Kidney (tissue), 14 donors: ENCODE results near the gene CAPZA3. TPM values are rescaled to one million over a fixed set of nuclear protein-coding genes. Genes with fewer than 3 reads are reported as not detected.

Experiments used
- DNase-seq, 5 donors: peaks; one replicate each; pipeline ENCODE4 v3.0.0-alpha.2; 2013 to 2020
- FAIRE-seq: peaks from 2 replicates; lab custom pipeline; 2012; peaks lifted over from hg19 to GRCh38; lab: Jason Lieb, UNC
- H3K27ac ChIP-seq, 2 donors: one replicate each; pipeline ENCODE4 v1.7.0; 2013; ENCODE audit warnings: low read depth in 2 of 2, low read length in 2 of 2, inconsistent platforms in 1 of 2
- H3K27me3 ChIP-seq: one replicate; pipeline ENCODE4 v1.7.1; 2013; ENCODE audit warnings: low read length, inconsistent platforms; ENCODE audit not compliant: control insufficient read depth, insufficient read depth
- H3K36me3 ChIP-seq, 3 donors: one replicate each; pipeline versions ENCODE4 v1.7.0 to v1.7.1; 2013; ENCODE audit warnings: low read length in 3 of 3, control low read depth in 1 of 3, inconsistent platforms in 1 of 3; ENCODE audit not compliant: insufficient read depth in 3 of 3, control insufficient read depth in 2 of 3
- H3K4me1 ChIP-seq, 3 donors: one replicate each; pipeline versions ENCODE4 v1.7.0 to v1.7.1; 2013; ENCODE audit warnings: low read length in 3 of 3, inconsistent platforms in 1 of 3, low read depth in 1 of 3; ENCODE audit not compliant: control insufficient read depth in 2 of 3, insufficient read depth in 2 of 3
- H3K4me3 ChIP-seq, 3 donors: one replicate each; pipeline versions ENCODE4 v1.7.0 to v1.8.1; 2013; ENCODE audit warnings: low read length in 3 of 3, control low read depth in 1 of 3, inconsistent platforms in 1 of 3
- H3K9ac ChIP-seq, 3 donors: one replicate each; pipeline versions ENCODE4 v1.7.0 to v1.7.1; 2013; ENCODE audit warnings: low read length in 3 of 3, control low read depth in 1 of 3, inconsistent platforms in 1 of 3
- H3K9me3 ChIP-seq, 3 donors: one replicate each; pipeline versions ENCODE4 v1.7.0 to v1.7.1; 2013; ENCODE audit warnings: low read length in 3 of 3, control low read depth in 1 of 3, inconsistent platforms in 1 of 3; ENCODE audit not compliant: control insufficient read depth in 2 of 3, insufficient read depth in 1 of 3
- intact Hi-C: fragments of 100-400 bp; cut with DNase I; formaldehyde crosslinking; loops from one replicate; pipeline ENCODE4 v1.11.1; 2022
- polyA plus RNA-seq: library from polyadenylated mRNA; stranded (reverse); fragments of 350-450 nt; fragmentation: Illumina TruSeq; extraction: RNeasy Lipid Tissue Mini Kit (QIAGEN cat#74804); gene quantifications from one replicate; pipeline ENCODE4 v1.2.3, GENCODE V29; 2014; ENCODE audit warnings: low read depth, low replicate concordance; ENCODE audit not compliant: insufficient read depth
- total RNA-seq: library from RNA; stranded (reverse); fragmentation: NEBNext Ultra II Directional; extraction: Animal tissue kit (Norgen Biotek cat#: 25700); gene quantifications from one replicate; pipeline ENCODE4 v1.2.1, GENCODE V29; 2021
- TF ChIP-seq, protein P1 (sequence below): IDR thresholded peaks from 3 replicates; pipeline ENCODE4 v1.5.1; 2012; ENCODE audit warnings: mild to moderate bottlenecking, moderate library complexity, borderline replicate concordance; ENCODE audit not compliant: insufficient read depth; ENCODE audit errors: extremely low read depth
- donor health status: control.
- donor health status: control.
- donor health status: control.
- donor health status: control.
- donor health status: control.
- donor health status: DM: yes; HTN: yes; CAD: no.
- donor health status: Normal renal cell carcinoma (clear cell type).

Gene CAPZA3
- total and polyA plus RNA-seq, 2 donors from 2014 or later, result 0.88 TPM; not detected in 1

DNA sequence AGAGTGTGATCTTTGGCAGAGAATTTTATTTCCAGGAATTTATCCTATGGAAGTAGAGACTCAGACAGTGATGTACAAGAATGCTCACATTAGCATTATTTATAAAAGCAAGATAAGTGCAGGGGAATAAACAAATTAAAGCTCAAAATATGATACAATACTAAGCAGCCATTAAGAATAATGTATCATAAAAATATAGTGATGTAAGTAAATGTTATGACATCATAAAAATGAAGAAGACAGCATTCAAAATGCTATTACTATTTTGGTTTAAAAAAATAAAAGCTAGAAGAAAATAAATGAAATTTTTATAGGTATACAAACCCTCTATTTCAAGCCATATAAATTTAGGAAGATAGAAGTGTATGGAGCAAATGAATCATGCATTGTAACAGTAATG lies 17.2 kb upstream of the CAPZA3 start:
- Histone ChIP-seq H3K36me3 (no peaks in the 10 kb centered on the region), H3K4me1 (no peaks in the 10 kb centered on the region), H3K27me3 (no peaks in the 10 kb centered on the region), H3K9ac (no peak overlapping the region), H3K27ac (no peak overlapping the region), H3K9me3 (no peaks in the 10 kb centered on the region), H3K4me3 (no peak overlapping the region)
- no peak for FAIRE-seq
- intact Hi-C loops, result no loop called here
- TF ChIP-seq, protein P1, sequence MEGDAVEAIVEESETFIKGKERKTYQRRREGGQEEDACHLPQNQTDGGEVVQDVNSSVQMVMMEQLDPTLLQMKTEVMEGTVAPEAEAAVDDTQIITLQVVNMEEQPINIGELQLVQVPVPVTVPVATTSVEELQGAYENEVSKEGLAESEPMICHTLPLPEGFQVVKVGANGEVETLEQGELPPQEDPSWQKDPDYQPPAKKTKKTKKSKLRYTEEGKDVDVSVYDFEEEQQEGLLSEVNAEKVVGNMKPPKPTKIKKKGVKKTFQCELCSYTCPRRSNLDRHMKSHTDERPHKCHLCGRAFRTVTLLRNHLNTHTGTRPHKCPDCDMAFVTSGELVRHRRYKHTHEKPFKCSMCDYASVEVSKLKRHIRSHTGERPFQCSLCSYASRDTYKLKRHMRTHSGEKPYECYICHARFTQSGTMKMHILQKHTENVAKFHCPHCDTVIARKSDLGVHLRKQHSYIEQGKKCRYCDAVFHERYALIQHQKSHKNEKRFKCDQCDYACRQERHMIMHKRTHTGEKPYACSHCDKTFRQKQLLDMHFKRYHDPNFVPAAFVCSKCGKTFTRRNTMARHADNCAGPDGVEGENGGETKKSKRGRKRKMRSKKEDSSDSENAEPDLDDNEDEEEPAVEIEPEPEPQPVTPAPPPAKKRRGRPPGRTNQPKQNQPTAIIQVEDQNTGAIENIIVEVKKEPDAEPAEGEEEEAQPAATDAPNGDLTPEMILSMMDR, result no peak
- no peak for DNase-seq

DNA sequence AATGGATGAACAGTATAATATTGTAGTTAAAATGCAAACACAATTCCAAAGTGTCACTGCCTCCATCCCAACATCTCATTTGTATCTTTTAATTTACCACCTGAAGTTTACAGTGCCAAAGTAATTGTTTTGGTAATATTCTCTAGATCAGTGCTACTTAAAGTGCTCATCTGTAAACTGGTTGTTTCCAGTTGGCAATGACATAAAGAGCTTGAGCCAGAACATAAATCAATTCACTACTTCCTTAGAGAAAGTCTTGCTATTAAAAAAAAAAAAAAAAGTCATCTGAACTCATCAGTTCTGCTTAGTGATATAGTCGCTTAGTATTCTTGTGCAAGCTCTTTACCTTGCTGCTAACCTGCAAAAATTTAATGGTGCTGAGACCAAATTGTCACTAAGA lies 16.5 kb upstream of the CAPZA3 start:
- TF ChIP-seq, protein P1, result no peak
- Histone ChIP-seq H3K4me1 (no peaks in the 10 kb centered on the region), H3K27ac (no peak overlapping the region), H3K36me3 (no peaks in the 10 kb centered on the region), H3K9ac (no peak overlapping the region), H3K27me3 (no peaks in the 10 kb centered on the region), H3K4me3 (no peak overlapping the region), H3K9me3 (no peaks in the 10 kb centered on the region)
- intact Hi-C loops, result no loop called here
- DNase-seq (no peak), FAIRE-seq (no peak)

DNA sequence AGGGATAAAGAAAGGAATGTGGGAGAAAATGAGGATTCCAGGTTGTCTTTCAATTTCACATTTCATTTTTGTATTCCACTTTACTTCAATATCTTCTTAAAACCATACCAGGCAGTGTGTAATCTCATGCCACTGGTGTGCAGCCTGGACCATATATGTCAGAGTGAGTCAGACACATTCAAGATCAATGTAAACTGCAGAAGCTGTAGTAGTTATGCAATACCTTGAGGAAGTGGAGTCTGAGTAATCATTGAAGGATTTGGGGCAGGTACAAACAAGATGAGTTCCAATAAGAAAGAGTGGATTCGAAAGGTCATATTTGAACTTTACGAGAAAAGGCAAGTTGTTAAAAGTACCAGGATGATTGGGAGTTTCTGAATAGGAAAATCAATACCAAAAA lies 14.2 kb upstream of the CAPZA3 start:
- TF ChIP-seq, protein P1, result no peak
- no peaks in the 10 kb centered on the region for H3K27me3 ChIP-seq
- H3K9ac ChIP-seq, result no peak overlapping the region
- no peaks in the 10 kb centered on the region for H3K4me1 ChIP-seq
- DNase-seq, result no peak
- H3K36me3 ChIP-seq, result no peaks in the 10 kb centered on the region
- H3K9me3 ChIP-seq, result no peaks in the 10 kb centered on the region
- no peak for FAIRE-seq
- no peak overlapping the region for H3K4me3 ChIP-seq
- no peak overlapping the region for H3K27ac ChIP-seq
- intact Hi-C loops, result no loop called here

DNA sequence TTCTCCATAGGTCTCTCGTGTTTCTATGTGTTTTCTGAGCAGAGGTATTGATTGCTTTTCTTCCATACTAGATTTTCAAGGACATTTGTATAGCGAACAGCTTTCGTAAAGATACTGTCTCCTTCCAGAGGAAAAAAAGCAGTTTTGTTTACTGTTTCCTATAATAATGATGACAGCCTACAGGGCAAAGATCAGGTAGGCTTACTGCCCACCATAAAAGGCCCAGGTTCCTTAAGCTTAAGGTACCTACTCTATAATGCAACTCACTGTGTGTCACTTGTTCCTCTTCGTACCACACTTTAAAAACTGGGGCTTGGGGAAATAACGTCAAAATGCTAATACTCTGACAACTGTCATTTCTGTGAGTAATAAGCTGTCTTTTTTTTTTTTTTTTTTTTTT lies 6.8 kb upstream of the CAPZA3 start:
- FAIRE-seq (no peak), DNase-seq (no peak)
- H3K9me3 ChIP-seq, result peaks cover 0 to 15% (median 0%) of the 10 kb centered on the region in 3 donors
- TF ChIP-seq, protein P1, result no peak
- intact Hi-C loops, result no loop called here
- no peaks in the 10 kb centered on the region for H3K27me3 ChIP-seq
- H3K36me3 ChIP-seq, result no peaks in the 10 kb centered on the region
- H3K9ac ChIP-seq, result no peak overlapping the region
- no peak overlapping the region for H3K4me3 ChIP-seq
- H3K4me1 ChIP-seq, result no peaks in the 10 kb centered on the region
- H3K27ac ChIP-seq, result no peak overlapping the region
